GM12878 (cell line): ENCODE measurements around the gene CEP19. TPM values are rescaled to one million over a fixed set of nuclear protein-coding genes. Genes with fewer than 3 reads are reported as not detected.

ENCODE experiments used
- ATAC-seq: fragments of 200-7000 bp; cut with Tn5 transposase; 3 replicates; pipeline ENCODE4 v1.9.1; 2020; ENCODE audit warnings: mild to moderate bottlenecking, moderate library complexity
- BruUV-seq: library from RNA; stranded (reverse); fragments of 400-500 nt; replicated peaks from 2 replicates; lab custom pipeline; 2021; lab: Mats Ljungman, UMichigan
- CTCF ChIA-PET: fragments of 300-600 bp; sonication (Branson Sonifier 250); formaldehyde crosslinking; extraction: SDS; loops from one replicate; lab custom pipeline; 2021; ENCODE audit warnings: inconsistent platforms; lab: Yijun Ruan, JAX
- POLR2A ChIA-PET: fragments of 350-600 bp; formaldehyde crosslinking; extraction: SDS; loops from one replicate; lab custom pipeline; 2021; ENCODE audit warnings: inconsistent platforms; lab: Charles Lee
- RAD21 ChIA-PET: fragments of 300-600 bp; sonication (Branson Sonifier 250); formaldehyde crosslinking; loops from one replicate; lab custom pipeline; 2023; ENCODE audit warnings: antibody characterized with exemption; ENCODE audit not compliant: unreplicated experiment; lab: Charles Lee
- SMC1A ChIA-PET: fragments of 300-600 bp; sonication (Branson Sonifier 250); formaldehyde crosslinking; loops from one replicate; lab custom pipeline; 2023; ENCODE audit not compliant: unreplicated experiment, uncharacterized antibody; lab: Charles Lee
- DNase-seq: peaks from one replicate; pipeline ENCODE4 v3.0.0-alpha.2; 2011; ENCODE audit warnings: low read depth, low spot score
- FAIRE-seq: peaks from 3 replicates; lab custom pipeline; 2011; peaks lifted over from hg19 to GRCh38; lab: Jason Lieb, UNC
- H2AFZ ChIP-seq: 2 replicates; pipeline ENCODE4 v1.6.0; 2011; ENCODE audit warnings: low read depth, low read length, control low read depth; ENCODE audit not compliant: control insufficient read depth
- H3K27ac ChIP-seq: 2 replicates; pipeline ENCODE4 v1.5.1; 2011; ENCODE audit warnings: control low read depth; ENCODE audit not compliant: control insufficient read depth, insufficient read depth
- H3K27me3 ChIP-seq, 2 experiments: replicated peaks in 1 of 2; 2 replicates each; pipeline versions ENCODE4 v1.6.0 to v1.6.1; 2011; ENCODE audit warnings: low read length in 1 of 2; ENCODE audit not compliant: control insufficient read depth in 2 of 2, insufficient read depth in 2 of 2
- H3K36me3 ChIP-seq, 2 experiments: 2 replicates each; pipeline ENCODE4 v1.5.1; 2011; ENCODE audit warnings: low read length in 1 of 2; ENCODE audit not compliant: control insufficient read depth in 2 of 2, insufficient read depth in 2 of 2
- H3K4me1 ChIP-seq: 2 replicates; pipeline ENCODE4 v1.6.1; 2011; ENCODE audit warnings: mild to moderate bottlenecking, low read length, moderate library complexity, mixed read lengths; ENCODE audit not compliant: control insufficient read depth, insufficient read depth
- H3K4me2 ChIP-seq: 2 replicates; pipeline ENCODE4 v1.6.0; 2011; ENCODE audit warnings: control low read depth; ENCODE audit not compliant: control insufficient read depth, insufficient read depth
- H3K4me3 ChIP-seq: fragments of 200-600 bp; sonication (generic); 2 replicates; pipeline ENCODE4 v1.5.1; 2016
- H3K79me2 ChIP-seq: 2 replicates; pipeline ENCODE4 v1.6.0; 2011; ENCODE audit warnings: low read length; ENCODE audit not compliant: control insufficient read depth, insufficient read depth
- H3K9ac ChIP-seq: 2 replicates; pipeline ENCODE4 v1.8.0; 2011; ENCODE audit warnings: low read length, control low read depth, mixed read lengths; ENCODE audit not compliant: control insufficient read depth, insufficient read depth
- H3K9me3 ChIP-seq: replicated peaks from 3 replicates; pipeline ENCODE4 v1.5.1; 2011; ENCODE audit warnings: mild to moderate bottlenecking, low read length; ENCODE audit not compliant: control insufficient read depth, insufficient read depth
- H4K20me1 ChIP-seq: 2 replicates; pipeline ENCODE4 v1.6.0; 2011; ENCODE audit not compliant: control insufficient read depth, insufficient read depth
- BHLHE40 ChIP-seq, 2 experiments: fragments of 450-650 bp in 1 of 2; IDR thresholded peaks; 2 replicates each; pipeline ENCODE4 v1.6.1; 2011 to 2017; ENCODE audit warnings: low read depth in 2 of 2, borderline replicate concordance in 1 of 2, improper control_type of control experiment in 1 of 2, low read length in 1 of 2, mild to moderate bottlenecking in 1 of 2
- KAT2A ChIP-seq: conservative IDR thresholded peaks from 2 replicates; pipeline ENCODE4 v1.6.1; 2011; ENCODE audit warnings: low read depth, low read length; ENCODE audit not compliant: control insufficient read depth
- KLF5 ChIP-seq: fragments of 450-650 bp; IDR thresholded peaks from 2 replicates; pipeline ENCODE4 v1.6.1; 2014; ENCODE audit warnings: mild to moderate bottlenecking; ENCODE audit not compliant: partially characterized antibody
- LARP7 ChIP-seq: fragments of 450-650 bp; IDR thresholded peaks from 2 replicates; pipeline ENCODE4 v1.6.1; 2017; ENCODE audit warnings: mild to moderate bottlenecking
- MEF2B ChIP-seq: fragments of 450-650 bp; IDR thresholded peaks from 2 replicates; pipeline ENCODE4 v1.6.1; 2018; ENCODE audit warnings: mild to moderate bottlenecking, moderate library complexity; ENCODE audit not compliant: partially characterized antibody, poor library complexity, severe bottlenecking
- NR2F1 ChIP-seq: fragments of 450-650 bp; conservative IDR thresholded peaks from 2 replicates; pipeline ENCODE4 v1.6.1; 2017; ENCODE audit warnings: mild to moderate bottlenecking
- PML ChIP-seq: IDR thresholded peaks from 2 replicates; pipeline ENCODE4 v1.6.1; 2012; ENCODE audit warnings: low read length, inconsistent platforms
- POLR2AphosphoS2 ChIP-seq: IDR thresholded peaks from 2 replicates; pipeline ENCODE4 v1.6.1; 2011; ENCODE audit warnings: low read depth, mild to moderate bottlenecking, low read length, improper control_type of control experiment, moderate library complexity
- SMAD1 ChIP-seq: fragments of 450-650 bp; IDR thresholded peaks from 2 replicates; pipeline ENCODE4 v1.6.1; 2018; ENCODE audit warnings: mild to moderate bottlenecking, low read depth; ENCODE audit not compliant: partially characterized antibody
- SUZ12 ChIP-seq: fragments of 200-600 bp; sonication (generic); IDR thresholded peaks from one replicate; pipeline ENCODE4 v1.6.1; 2018; ENCODE audit warnings: antibody characterized with exemption, mild to moderate bottlenecking; ENCODE audit not compliant: unreplicated experiment
- TCF12 ChIP-seq: IDR thresholded peaks from 2 replicates; pipeline ENCODE4 v1.6.1; 2011; ENCODE audit warnings: low read depth, mild to moderate bottlenecking, low read length
- ZNF274 ChIP-seq: IDR thresholded peaks from one replicate; pipeline ENCODE4 v1.8.0; 2011; ENCODE audit not compliant: insufficient read length, insufficient read depth
- WGBS: methylation state at CpG from one replicate; pipeline ENCODE4 v1.1.6; 2016; ENCODE audit warnings: low lambda C conversion rate; ENCODE audit not compliant: insufficient replicate concordance, insufficient coverage; ENCODE audit errors: missing lambda C conversion rate; 5-methylcytosine and 5-hydroxymethylcytosine counted together
- in situ Hi-C: fragments of 300-500 bp; cut with MboI; formaldehyde crosslinking; loops from 9 replicates; pipeline ENCODE4 v1.14.3; 2018; ENCODE audit warnings: mixed read lengths
- intact Hi-C: fragments of 100-400 bp; cut with micrococcal nuclease; formaldehyde crosslinking; loops from one replicate; pipeline ENCODE4 v1.14.2; 2022; ENCODE audit not compliant: unreplicated experiment
- polyA plus RNA-seq, 11 experiments: library from polyadenylated mRNA; depleted of rRNA in 4 of 11; unstranded in 6 of 11; stranded (reverse) in 5 of 11; fragments of >200 nt; fragmentation: Nextera tagmentation in 4 of 11; fragmentation: Illumina TruSeq in 1 of 11; extraction: Ambion mirVana in 4 of 11; extraction: Trizol in 1 of 11; gene quantifications; 1 replicate in 1 of 11; 2 replicates in 10 of 11; pipeline versions ENCODE4 v1.2.1 to v1.2.3, GENCODE V29; 2011 to 2016; ENCODE audit warnings: inconsistent platforms in 2 of 11, missing spikeins in 2 of 11, low read depth in 1 of 11
- total RNA-seq, 4 experiments: library from RNA; depleted of rRNA in 3 of 4; stranded (reverse); fragments of >200 nt in 3 of 4; fragmentation: Illumina TruSeq in 1 of 4; extraction: Trizol in 1 of 4; gene quantifications; 2 replicates each; pipeline versions ENCODE4 v1.2.1 to v1.2.3, GENCODE V29; 2013 to 2021
- TF ChIP-seq, protein P1 (sequence below): IDR thresholded peaks from 2 replicates; pipeline ENCODE4 v1.6.1; 2012; ENCODE audit warnings: mild to moderate bottlenecking, low read depth, low read length
- TF ChIP-seq, protein P2 (sequence below): IDR thresholded peaks from 2 replicates; pipeline ENCODE4 v1.6.1; 2012; ENCODE audit warnings: low read depth, low read length, improper control_type of control experiment

Gene CEP19
- total and polyA plus RNA-seq, 10 of the 15 experiments (the other 5 are each of a cell fraction or from before 2014, with no cell fraction given): 1.9 to 5.9 (median 2.7) TPM

DNA sequence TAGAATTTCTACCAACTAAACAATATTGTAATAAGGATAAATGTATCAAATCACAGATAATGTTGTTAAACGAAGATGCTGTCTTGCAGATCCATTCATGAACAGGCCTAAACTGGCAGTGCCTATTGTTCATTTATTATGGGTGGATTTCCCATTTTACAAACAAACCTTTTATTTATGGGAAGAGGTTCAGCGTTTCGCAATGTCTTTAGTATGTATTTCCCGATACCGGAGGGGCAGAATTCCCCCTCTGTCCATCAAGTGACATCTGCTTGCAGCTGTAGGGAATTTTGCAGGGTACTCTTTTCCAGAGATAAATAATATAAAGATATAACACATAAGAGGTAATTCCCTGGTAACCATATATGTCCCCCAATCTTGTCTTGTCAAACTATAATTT is 5.7 kb downstream of the CEP19 start:
- FAIRE-seq (no peak), ATAC-seq (no peak), DNase-seq (no peak)
- no peak overlapping the region for H3K27ac ChIP-seq
- no peaks in the 10 kb centered on the region; a peak in 1 of 4 replicates for H3K36me3 ChIP-seq
- BruUV-seq: no TSS peak
- H3K4me3 ChIP-seq: no peak overlapping the region
- CTCF ChIA-PET: no interaction called here
- H4K20me1 ChIP-seq: no peaks in the 10 kb centered on the region
- intact Hi-C loops (no loop called here), in situ Hi-C loops (no loop called here)
- H2AFZ ChIP-seq: no peak overlapping the region
- RAD21 ChIA-PET: interaction anchor here (0.6 to 1.4 kb wide), 2 partner anchors 21 to 955 kb away, joined by 3 to 5 read pairs; no protein-coding TSS in a partner anchor
- SMC1A ChIA-PET: interaction anchor here (0.7 kb wide), 1 partner anchor 285 kb away, joined by 3 read pairs; no protein-coding TSS in a partner anchor
- H3K79me2 ChIP-seq: no peaks in the 10 kb centered on the region
- H3K9me3 ChIP-seq: no peaks in the 10 kb centered on the region
- POLR2A ChIA-PET: interaction anchor here (0.6 to 1.0 kb wide), 2 partner anchors 10 to 61 kb away, joined by 3 read pairs; no protein-coding TSS in a partner anchor
- no peak overlapping the region for H3K4me2 ChIP-seq
- no peaks in the 10 kb centered on the region for H3K4me1 ChIP-seq
- no peak for TF ChIP-seq TCF12
- TF ChIP-seq BHLHE40 (IDR thresholded peaks at IDR 0.05; ENCODE audit: borderline replicate concordance in 1 of 2, low read depth in 2 of 2, low read length in 1 of 2): no peak
- H3K27me3 ChIP-seq: no peaks in the 10 kb centered on the region
- H3K9ac ChIP-seq: no peak overlapping the region
- WGBS: 78% methylated on average over 5 of the region's 5 CpGs

DNA sequence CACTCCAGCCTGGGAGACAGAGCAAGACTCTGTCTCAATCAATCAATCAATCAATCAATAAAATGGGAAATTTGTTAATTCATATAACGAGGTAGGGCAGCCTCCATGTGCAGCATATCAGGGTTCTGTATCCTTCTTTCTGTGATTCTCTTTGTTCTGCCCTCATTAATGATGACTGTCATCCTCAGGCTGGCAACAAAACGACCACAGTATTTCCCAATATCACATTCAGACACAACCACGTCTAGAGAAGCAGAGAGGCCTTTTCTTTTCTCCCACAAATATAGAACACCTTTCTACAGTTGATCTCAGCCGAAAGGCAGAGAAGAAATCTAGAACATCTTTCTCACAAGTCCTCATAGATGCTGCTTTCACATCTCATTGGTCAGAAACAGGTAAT is 11.2 kb downstream of the CEP19 start:
- ATAC-seq (no peak), DNase-seq (no peak), FAIRE-seq (no peak)
- no peak overlapping the region for H3K4me2 ChIP-seq
- in situ Hi-C loops (no loop called here), intact Hi-C loops (no loop called here)
- ChIA-PET CTCF (interaction anchor here (1.0 kb wide), 1 partner anchor 89 kb away, joined by 3 read pairs; no protein-coding TSS in a partner anchor), SMC1A (interaction anchor here (1.1 kb wide), 1 partner anchor 18 kb away, joined by 3 read pairs; no protein-coding TSS in a partner anchor), POLR2A (no interaction called here), RAD21 (no interaction called here)
- H3K79me2 ChIP-seq: no peaks in the 10 kb centered on the region
- no peaks in the 10 kb centered on the region for H3K36me3 ChIP-seq
- WGBS: 32% methylated on average over 4 of the region's 4 CpGs
- H3K27me3 ChIP-seq: no peaks in the 10 kb centered on the region
- H3K9ac ChIP-seq: no peak overlapping the region
- no peaks in the 10 kb centered on the region for H3K4me1 ChIP-seq
- no peaks in the 10 kb centered on the region for H4K20me1 ChIP-seq
- H3K4me3 ChIP-seq: no peak overlapping the region
- no TSS peak for BruUV-seq
- H3K27ac ChIP-seq: no peak overlapping the region
- H2AFZ ChIP-seq: no peak overlapping the region
- H3K9me3 ChIP-seq: no peaks in the 10 kb centered on the region
- no peak for TF ChIP-seq LARP7
- no peak for TF ChIP-seq PML
- TF ChIP-seq NR2F1: no peak
- TF ChIP-seq, protein P1, sequence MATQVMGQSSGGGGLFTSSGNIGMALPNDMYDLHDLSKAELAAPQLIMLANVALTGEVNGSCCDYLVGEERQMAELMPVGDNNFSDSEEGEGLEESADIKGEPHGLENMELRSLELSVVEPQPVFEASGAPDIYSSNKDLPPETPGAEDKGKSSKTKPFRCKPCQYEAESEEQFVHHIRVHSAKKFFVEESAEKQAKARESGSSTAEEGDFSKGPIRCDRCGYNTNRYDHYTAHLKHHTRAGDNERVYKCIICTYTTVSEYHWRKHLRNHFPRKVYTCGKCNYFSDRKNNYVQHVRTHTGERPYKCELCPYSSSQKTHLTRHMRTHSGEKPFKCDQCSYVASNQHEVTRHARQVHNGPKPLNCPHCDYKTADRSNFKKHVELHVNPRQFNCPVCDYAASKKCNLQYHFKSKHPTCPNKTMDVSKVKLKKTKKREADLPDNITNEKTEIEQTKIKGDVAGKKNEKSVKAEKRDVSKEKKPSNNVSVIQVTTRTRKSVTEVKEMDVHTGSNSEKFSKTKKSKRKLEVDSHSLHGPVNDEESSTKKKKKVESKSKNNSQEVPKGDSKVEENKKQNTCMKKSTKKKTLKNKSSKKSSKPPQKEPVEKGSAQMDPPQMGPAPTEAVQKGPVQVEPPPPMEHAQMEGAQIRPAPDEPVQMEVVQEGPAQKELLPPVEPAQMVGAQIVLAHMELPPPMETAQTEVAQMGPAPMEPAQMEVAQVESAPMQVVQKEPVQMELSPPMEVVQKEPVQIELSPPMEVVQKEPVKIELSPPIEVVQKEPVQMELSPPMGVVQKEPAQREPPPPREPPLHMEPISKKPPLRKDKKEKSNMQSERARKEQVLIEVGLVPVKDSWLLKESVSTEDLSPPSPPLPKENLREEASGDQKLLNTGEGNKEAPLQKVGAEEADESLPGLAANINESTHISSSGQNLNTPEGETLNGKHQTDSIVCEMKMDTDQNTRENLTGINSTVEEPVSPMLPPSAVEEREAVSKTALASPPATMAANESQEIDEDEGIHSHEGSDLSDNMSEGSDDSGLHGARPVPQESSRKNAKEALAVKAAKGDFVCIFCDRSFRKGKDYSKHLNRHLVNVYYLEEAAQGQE: no peak
- TF ChIP-seq KLF5: no peak
- no peak for TF ChIP-seq POLR2AphosphoS2
- no peak for TF ChIP-seq SMAD1
- TF ChIP-seq, protein P2, sequence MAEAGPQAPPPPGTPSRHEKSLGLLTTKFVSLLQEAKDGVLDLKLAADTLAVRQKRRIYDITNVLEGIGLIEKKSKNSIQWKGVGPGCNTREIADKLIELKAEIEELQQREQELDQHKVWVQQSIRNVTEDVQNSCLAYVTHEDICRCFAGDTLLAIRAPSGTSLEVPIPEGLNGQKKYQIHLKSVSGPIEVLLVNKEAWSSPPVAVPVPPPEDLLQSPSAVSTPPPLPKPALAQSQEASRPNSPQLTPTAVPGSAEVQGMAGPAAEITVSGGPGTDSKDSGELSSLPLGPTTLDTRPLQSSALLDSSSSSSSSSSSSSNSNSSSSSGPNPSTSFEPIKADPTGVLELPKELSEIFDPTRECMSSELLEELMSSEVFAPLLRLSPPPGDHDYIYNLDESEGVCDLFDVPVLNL: no peak
- TF ChIP-seq ZNF274: no peak
- TF ChIP-seq SUZ12: no peak
- TF ChIP-seq KAT2A: no peak
- TF ChIP-seq MEF2B: no peak
